ENCODE data around the gene SLC22A24. TPM values are rescaled to one million over a fixed set of nuclear protein-coding genes. Genes with fewer than 3 reads are reported as not detected.

Gene SLC22A24
- total RNA-seq, 1 donor from 2014 or later, result not detected

DNA sequence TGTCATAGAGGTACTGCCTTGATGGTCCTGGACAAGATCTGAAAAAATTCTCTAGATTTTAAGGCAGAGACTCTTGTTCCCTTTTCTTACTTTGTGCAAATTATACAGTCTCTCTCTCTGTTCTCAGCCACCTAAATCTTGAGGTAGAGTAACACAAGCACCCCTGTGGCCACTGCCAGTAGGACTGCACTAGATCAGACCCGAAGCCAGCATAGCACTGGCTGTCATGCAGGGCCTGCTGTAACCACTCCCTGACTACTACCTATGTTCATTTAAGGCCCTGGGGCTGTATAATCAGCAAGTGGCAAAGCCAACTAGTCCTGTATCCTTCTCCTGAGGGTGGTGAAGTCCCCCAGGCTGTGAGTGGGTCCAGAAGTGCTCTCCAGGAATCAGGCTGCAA, 11.8 kb upstream of the SLC22A24 start:
- Mint-ChIP-seq H3K27ac (ENCODE audit: unreplicated experiment) (no peak overlapping the region), H3K36me3 (ENCODE audit: low read depth, unreplicated experiment) (no peaks in the 10 kb centered on the region), H3K9me3 (ENCODE audit: unreplicated experiment) (no peaks in the 10 kb centered on the region), H3K4me1 (ENCODE audit: low read depth, unreplicated experiment) (no peaks in the 10 kb centered on the region), H3K27me3 (ENCODE audit: low read depth, unreplicated experiment) (no peaks in the 10 kb centered on the region), H3K4me3 (ENCODE audit: unreplicated experiment) (no peak overlapping the region)
- Histone ChIP-seq H3K4me2 (ENCODE audit: low read length) (no peak overlapping the region), H3K27me3 (ENCODE audit: insufficient read depth, low read length) (no peaks in the 10 kb centered on the region), H3K4me3 (ENCODE audit: insufficient read depth, low read depth, low read length) (no peak overlapping the region), H4K20me1 (ENCODE audit: insufficient read depth, low read length) (no peaks in the 10 kb centered on the region), H3K79me2 (ENCODE audit: insufficient read depth, low read length) (no peaks in the 10 kb centered on the region), H3K9me3 (ENCODE audit: insufficient read depth, low read depth, low read length) (no peaks in the 10 kb centered on the region), H2AFZ (ENCODE audit: low read depth, low read length) (no peak overlapping the region), H3K4me1 (ENCODE audit: insufficient read depth, low read length) (no peaks in the 10 kb centered on the region), H3K9ac (ENCODE audit: low read length) (no peak overlapping the region), H3K27ac (ENCODE audit: low read depth, low read length) (no peak overlapping the region), H3K36me3 (ENCODE audit: insufficient read depth, low read length) (no peaks in the 10 kb centered on the region)
- DNase-seq (ENCODE audit: low read depth) (no peak), FAIRE-seq (no peak)
- TF ChIP-seq, protein P1, sequence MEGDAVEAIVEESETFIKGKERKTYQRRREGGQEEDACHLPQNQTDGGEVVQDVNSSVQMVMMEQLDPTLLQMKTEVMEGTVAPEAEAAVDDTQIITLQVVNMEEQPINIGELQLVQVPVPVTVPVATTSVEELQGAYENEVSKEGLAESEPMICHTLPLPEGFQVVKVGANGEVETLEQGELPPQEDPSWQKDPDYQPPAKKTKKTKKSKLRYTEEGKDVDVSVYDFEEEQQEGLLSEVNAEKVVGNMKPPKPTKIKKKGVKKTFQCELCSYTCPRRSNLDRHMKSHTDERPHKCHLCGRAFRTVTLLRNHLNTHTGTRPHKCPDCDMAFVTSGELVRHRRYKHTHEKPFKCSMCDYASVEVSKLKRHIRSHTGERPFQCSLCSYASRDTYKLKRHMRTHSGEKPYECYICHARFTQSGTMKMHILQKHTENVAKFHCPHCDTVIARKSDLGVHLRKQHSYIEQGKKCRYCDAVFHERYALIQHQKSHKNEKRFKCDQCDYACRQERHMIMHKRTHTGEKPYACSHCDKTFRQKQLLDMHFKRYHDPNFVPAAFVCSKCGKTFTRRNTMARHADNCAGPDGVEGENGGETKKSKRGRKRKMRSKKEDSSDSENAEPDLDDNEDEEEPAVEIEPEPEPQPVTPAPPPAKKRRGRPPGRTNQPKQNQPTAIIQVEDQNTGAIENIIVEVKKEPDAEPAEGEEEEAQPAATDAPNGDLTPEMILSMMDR (IDR thresholded peaks at IDR 0.05; ENCODE audit: insufficient read depth, low read depth, low read length), result no peak
- TF ChIP-seq EZH2 (IDR thresholded peaks at IDR 0.05; ENCODE audit: insufficient read depth, low read length), result no peak

- Histone ChIP-seq H3K27me3 (ENCODE audit: insufficient read depth, low read length) (no peaks in the 10 kb centered on the region), H2AFZ (ENCODE audit: low read depth, low read length) (no peak overlapping the region), H3K79me2 (ENCODE audit: insufficient read depth, low read length) (no peaks in the 10 kb centered on the region), H3K4me3 (ENCODE audit: insufficient read depth, low read depth, low read length) (no peak overlapping the region), H3K27ac (ENCODE audit: low read depth, low read length) (no peak overlapping the region), H4K20me1 (ENCODE audit: insufficient read depth, low read length) (no peaks in the 10 kb centered on the region), H3K4me1 (ENCODE audit: insufficient read depth, low read length) (no peaks in the 10 kb centered on the region), H3K9me3 (ENCODE audit: insufficient read depth, low read depth, low read length) (no peaks in the 10 kb centered on the region), H3K9ac (ENCODE audit: low read length) (no peak overlapping the region), H3K4me2 (ENCODE audit: low read length) (no peak overlapping the region), H3K36me3 (ENCODE audit: insufficient read depth, low read length) (no peaks in the 10 kb centered on the region)
- no peak overlapping the region for H3K27ac Mint-ChIP-seq (ENCODE audit: unreplicated experiment)
- H3K36me3 Mint-ChIP-seq (ENCODE audit: low read depth, unreplicated experiment), result no peaks in the 10 kb centered on the region
- peaks cover 3% of the 10 kb centered on the region for H3K27me3 Mint-ChIP-seq (ENCODE audit: low read depth, unreplicated experiment)
- FAIRE-seq (no peak), DNase-seq (ENCODE audit: low read depth) (no peak)
- H3K4me1 Mint-ChIP-seq (ENCODE audit: low read depth, unreplicated experiment), result peaks cover 8% of the 10 kb centered on the region
- no peak for TF ChIP-seq EZH2 (IDR thresholded peaks at IDR 0.05; ENCODE audit: insufficient read depth, low read length)
- TF ChIP-seq, protein P1 (IDR thresholded peaks at IDR 0.05; ENCODE audit: insufficient read depth, low read depth, low read length), result no peak
- H3K9me3 Mint-ChIP-seq (ENCODE audit: unreplicated experiment), result no peaks in the 10 kb centered on the region
- H3K4me3 Mint-ChIP-seq (ENCODE audit: unreplicated experiment), result no peak overlapping the region
Observed at GRCh38 chr11:63146581-63146980, 2.6 kb upstream of the SLC22A24 start.

GRCh38 chr11:63142459-63142858, 1.6 kb downstream of the SLC22A24 start:
- Histone ChIP-seq H3K27ac (ENCODE audit: low read depth, low read length) (no peak overlapping the region), H3K27me3 (ENCODE audit: insufficient read depth, low read length) (no peaks in the 10 kb centered on the region), H4K20me1 (ENCODE audit: insufficient read depth, low read length) (no peaks in the 10 kb centered on the region), H3K36me3 (ENCODE audit: insufficient read depth, low read length) (no peaks in the 10 kb centered on the region), H3K4me1 (ENCODE audit: insufficient read depth, low read length) (no peaks in the 10 kb centered on the region), H3K4me2 (ENCODE audit: low read length) (no peak overlapping the region), H3K4me3 (ENCODE audit: insufficient read depth, low read depth, low read length) (no peak overlapping the region), H3K9ac (ENCODE audit: low read length) (no peak overlapping the region), H3K79me2 (ENCODE audit: insufficient read depth, low read length) (no peaks in the 10 kb centered on the region), H2AFZ (ENCODE audit: low read depth, low read length) (no peak overlapping the region), H3K9me3 (ENCODE audit: insufficient read depth, low read depth, low read length) (no peaks in the 10 kb centered on the region)
- no peak for DNase-seq (ENCODE audit: low read depth)
- no peaks in the 10 kb centered on the region for H3K36me3 Mint-ChIP-seq (ENCODE audit: low read depth, unreplicated experiment)
- peaks cover 8% of the 10 kb centered on the region for H3K4me1 Mint-ChIP-seq (ENCODE audit: low read depth, unreplicated experiment)
- no peak overlapping the region for H3K4me3 Mint-ChIP-seq (ENCODE audit: unreplicated experiment)
- no peak for FAIRE-seq
- peaks cover 6% of the 10 kb centered on the region for H3K27me3 Mint-ChIP-seq (ENCODE audit: low read depth, unreplicated experiment)
- H3K9me3 Mint-ChIP-seq (ENCODE audit: unreplicated experiment), result no peaks in the 10 kb centered on the region
- no peak overlapping the region for H3K27ac Mint-ChIP-seq (ENCODE audit: unreplicated experiment)
- TF ChIP-seq EZH2 (IDR thresholded peaks at IDR 0.05; ENCODE audit: insufficient read depth, low read length), result no peak
- TF ChIP-seq, protein P1 (IDR thresholded peaks at IDR 0.05; ENCODE audit: insufficient read depth, low read depth, low read length), result no peak
